WTC11 (cell line): ENCODE data around the gene RNF19B. TPM values are rescaled to one million over a fixed set of nuclear protein-coding genes. Genes with fewer than 3 reads are reported as not detected.

ENCODE experiments used
- ATAC-seq: fragments of 200-7000 bp; cut with Tn5 transposase; 2 replicates; pipeline ENCODE4 v1.10.0; 2021; ENCODE audit warnings: mild to moderate bottlenecking, moderate library complexity
- CTCF ChIA-PET: fragments of 300-600 bp; sonication (Branson Sonifier 250); formaldehyde crosslinking; loops from one replicate; lab custom pipeline; 2021; ENCODE audit warnings: antibody characterized with exemption; lab: Charles Lee
- POLR2A ChIA-PET: fragments of 350-600 bp; sonication (Branson Sonifier 250); formaldehyde crosslinking; loops from one replicate; lab custom pipeline; 2021; ENCODE audit warnings: antibody characterized with exemption; lab: Charles Lee
- DNase-seq: peaks from one replicate; pipeline ENCODE4 v3.0.0; 2021; ENCODE audit warnings: low spot score
- H3K27ac Mint-ChIP-seq: 2 replicates; pipeline ENCODE4 v1.8.0; 2021; ENCODE audit warnings: mixed read lengths
- H3K27me3 Mint-ChIP-seq: 2 replicates; pipeline ENCODE4 v1.8.0; 2021; ENCODE audit warnings: low read depth, mild to moderate bottlenecking, moderate library complexity, mixed read lengths
- H3K36me3 Mint-ChIP-seq: 2 replicates; pipeline ENCODE4 v1.8.0; 2021; ENCODE audit warnings: mixed read lengths
- H3K4me1 Mint-ChIP-seq: 2 replicates; pipeline ENCODE4 v1.8.0; 2022; ENCODE audit warnings: mixed read lengths
- H3K4me3 Mint-ChIP-seq: 2 replicates; pipeline ENCODE4 v1.8.0; 2021; ENCODE audit warnings: mild to moderate bottlenecking, moderate library complexity, mixed read lengths
- H3K9me3 Mint-ChIP-seq: 2 replicates; pipeline ENCODE4 v1.8.0; 2021; ENCODE audit warnings: mixed read lengths
- ESRRA ChIP-seq: sonication (generic); formaldehyde crosslinking; IDR thresholded peaks from 2 replicates; pipeline ENCODE4 v1.8.1; 2022; ENCODE audit warnings: mild to moderate bottlenecking, missing genetic modification reagents, borderline replicate concordance
- IRF2 ChIP-seq: sonication (generic); formaldehyde crosslinking; IDR thresholded peaks from 2 replicates; pipeline ENCODE4 v1.8.0; 2022; ENCODE audit warnings: low read depth, missing genetic modification reagents, borderline replicate concordance
- RELA ChIP-seq: sonication (generic); formaldehyde crosslinking; IDR thresholded peaks from 2 replicates; pipeline ENCODE4 v1.8.1; 2022; ENCODE audit warnings: missing genetic modification reagents, mild to moderate bottlenecking, borderline replicate concordance
- ZNF138 ChIP-seq: sonication (generic); formaldehyde crosslinking; conservative IDR thresholded peaks from 2 replicates; pipeline ENCODE4 v1.8.1; 2022; ENCODE audit warnings: mild to moderate bottlenecking, moderate library complexity, missing genetic modification reagents
- ZNF263 ChIP-seq: sonication (generic); formaldehyde crosslinking; IDR thresholded peaks from 2 replicates; pipeline ENCODE4 v1.8.1; 2022; ENCODE audit warnings: low read depth, mild to moderate bottlenecking, moderate library complexity, missing genetic modification reagents
- ZNF317 ChIP-seq: sonication (generic); formaldehyde crosslinking; IDR thresholded peaks from 2 replicates; pipeline ENCODE4 v1.8.1; 2023; ENCODE audit warnings: low read depth, mild to moderate bottlenecking, moderate library complexity, missing genetic modification reagents, borderline replicate concordance
- ZNF396 ChIP-seq: fragments of 250-450 bp; sonication (Bioruptor Pico); IDR thresholded peaks from 2 replicates; pipeline ENCODE4 v1.8.0; 2021; ENCODE audit warnings: mild to moderate bottlenecking, moderate library complexity, borderline replicate concordance
- total RNA-seq: library from RNA; stranded (reverse); gene quantifications from 3 replicates; pipeline ENCODE4 v1.2.3, GENCODE V29; 2021
- TF ChIP-seq, protein P1 (sequence below): sonication (generic); formaldehyde crosslinking; IDR thresholded peaks from 2 replicates; pipeline ENCODE4 v1.8.1; 2023; ENCODE audit warnings: mild to moderate bottlenecking, missing genetic modification reagents
- TF ChIP-seq, protein P2 (sequence below): fragments of 250-450 bp; sonication (Bioruptor Pico); IDR thresholded peaks from 2 replicates; pipeline ENCODE4 v1.9.0; 2021; ENCODE audit warnings: moderate library complexity, mild to moderate bottlenecking, inconsistent platforms, borderline replicate concordance
- TF ChIP-seq, protein P3 (sequence below): sonication (generic); formaldehyde crosslinking; IDR thresholded peaks from 2 replicates; pipeline ENCODE4 v1.8.1; 2023; ENCODE audit warnings: mild to moderate bottlenecking, missing genetic modification reagents
- TF ChIP-seq, protein P4 (sequence below): sonication (generic); formaldehyde crosslinking; IDR thresholded peaks from 2 replicates; pipeline ENCODE4 v1.8.1; 2022; ENCODE audit warnings: low read depth, missing genetic modification reagents, borderline replicate concordance
- TF ChIP-seq, protein P5 (sequence below): sonication (generic); formaldehyde crosslinking; IDR thresholded peaks from 2 replicates; pipeline ENCODE4 v1.8.0; 2023; ENCODE audit warnings: mild to moderate bottlenecking, missing genetic modification reagents
- TF ChIP-seq, protein P6 (sequence below): sonication (generic); formaldehyde crosslinking; IDR thresholded peaks from 2 replicates; pipeline ENCODE4 v1.8.0; 2022; ENCODE audit warnings: mild to moderate bottlenecking, missing genetic modification reagents
- TF ChIP-seq, protein P7 (sequence below): fragments of 250-450 bp; sonication (Bioruptor Pico); conservative IDR thresholded peaks from 2 replicates; pipeline ENCODE4 v1.9.0; 2021; ENCODE audit warnings: mild to moderate bottlenecking

Gene RNF19B
- total RNA-seq, 1 experiment from 2014 or later: 21.9 TPM

DNA sequence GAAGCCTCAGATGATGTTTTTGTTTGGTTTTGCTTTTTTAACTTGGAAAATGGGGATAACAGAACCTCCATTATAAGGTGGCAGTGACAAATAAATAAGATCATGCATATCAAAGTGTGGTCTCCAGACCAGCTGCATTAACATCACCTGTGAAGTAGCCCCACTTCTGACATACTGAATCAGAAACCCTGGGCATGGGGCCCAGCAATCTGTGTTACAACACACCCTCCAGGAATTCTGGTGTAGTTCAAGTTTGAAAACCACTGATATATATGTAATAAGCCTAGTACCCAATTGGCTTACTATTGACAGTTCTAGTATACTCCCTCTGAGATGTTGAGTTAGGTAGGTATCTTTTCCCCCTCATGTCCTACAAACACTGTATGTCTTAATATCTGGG, 24.1 kb upstream of the RNF19B start (continued):
- TF ChIP-seq, protein P1, sequence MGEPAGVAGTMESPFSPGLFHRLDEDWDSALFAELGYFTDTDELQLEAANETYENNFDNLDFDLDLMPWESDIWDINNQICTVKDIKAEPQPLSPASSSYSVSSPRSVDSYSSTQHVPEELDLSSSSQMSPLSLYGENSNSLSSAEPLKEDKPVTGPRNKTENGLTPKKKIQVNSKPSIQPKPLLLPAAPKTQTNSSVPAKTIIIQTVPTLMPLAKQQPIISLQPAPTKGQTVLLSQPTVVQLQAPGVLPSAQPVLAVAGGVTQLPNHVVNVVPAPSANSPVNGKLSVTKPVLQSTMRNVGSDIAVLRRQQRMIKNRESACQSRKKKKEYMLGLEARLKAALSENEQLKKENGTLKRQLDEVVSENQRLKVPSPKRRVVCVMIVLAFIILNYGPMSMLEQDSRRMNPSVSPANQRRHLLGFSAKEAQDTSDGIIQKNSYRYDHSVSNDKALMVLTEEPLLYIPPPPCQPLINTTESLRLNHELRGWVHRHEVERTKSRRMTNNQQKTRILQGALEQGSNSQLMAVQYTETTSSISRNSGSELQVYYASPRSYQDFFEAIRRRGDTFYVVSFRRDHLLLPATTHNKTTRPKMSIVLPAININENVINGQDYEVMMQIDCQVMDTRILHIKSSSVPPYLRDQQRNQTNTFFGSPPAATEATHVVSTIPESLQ (CRISPR knock-in tag): no peak
- TF ChIP-seq IRF2 (CRISPR knock-in tag) (no peak), RELA (CRISPR knock-in tag) (no peak)
- TF ChIP-seq, protein P2, sequence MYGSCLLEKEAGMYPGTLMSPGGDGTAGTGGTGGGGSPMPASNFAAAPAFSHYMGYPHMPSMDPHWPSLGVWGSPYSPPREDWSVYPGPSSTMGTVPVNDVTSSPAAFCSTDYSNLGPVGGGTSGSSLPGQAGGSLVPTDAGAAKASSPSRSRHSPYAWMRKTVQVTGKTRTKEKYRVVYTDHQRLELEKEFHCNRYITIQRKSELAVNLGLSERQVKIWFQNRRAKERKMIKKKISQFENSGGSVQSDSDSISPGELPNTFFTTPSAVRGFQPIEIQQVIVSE (CRISPR knock-in tag): no peak

DNA sequence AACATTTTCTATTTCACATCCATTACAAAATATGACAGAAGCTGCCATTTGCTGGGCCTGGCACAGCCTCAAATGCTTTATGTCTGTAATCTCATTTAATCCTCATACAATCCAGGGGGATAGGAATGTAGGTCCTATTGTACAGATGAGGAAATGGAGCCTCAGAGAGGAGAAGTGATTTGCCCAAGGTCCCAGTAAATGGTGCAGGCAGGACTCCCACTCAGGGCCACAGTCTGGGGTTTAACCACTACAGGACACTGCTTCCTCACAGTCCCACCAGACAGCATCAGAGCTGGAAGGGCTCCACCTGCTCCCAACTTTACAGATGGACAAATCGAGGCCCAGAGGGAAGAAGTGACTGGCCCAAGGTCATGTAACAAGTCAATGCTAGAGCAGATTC, 20.6 kb upstream of the RNF19B start:
- peaks cover 54% of the 10 kb centered on the region for H3K4me1 Mint-ChIP-seq
- no peak overlapping the region for H3K4me3 Mint-ChIP-seq
- no peaks in the 10 kb centered on the region for H3K9me3 Mint-ChIP-seq
- H3K27ac Mint-ChIP-seq: no peak overlapping the region
- H3K27me3 Mint-ChIP-seq: no peaks in the 10 kb centered on the region
- TF ChIP-seq ZNF138 (CRISPR knock-in tag): no peak
- TF ChIP-seq, protein P3, sequence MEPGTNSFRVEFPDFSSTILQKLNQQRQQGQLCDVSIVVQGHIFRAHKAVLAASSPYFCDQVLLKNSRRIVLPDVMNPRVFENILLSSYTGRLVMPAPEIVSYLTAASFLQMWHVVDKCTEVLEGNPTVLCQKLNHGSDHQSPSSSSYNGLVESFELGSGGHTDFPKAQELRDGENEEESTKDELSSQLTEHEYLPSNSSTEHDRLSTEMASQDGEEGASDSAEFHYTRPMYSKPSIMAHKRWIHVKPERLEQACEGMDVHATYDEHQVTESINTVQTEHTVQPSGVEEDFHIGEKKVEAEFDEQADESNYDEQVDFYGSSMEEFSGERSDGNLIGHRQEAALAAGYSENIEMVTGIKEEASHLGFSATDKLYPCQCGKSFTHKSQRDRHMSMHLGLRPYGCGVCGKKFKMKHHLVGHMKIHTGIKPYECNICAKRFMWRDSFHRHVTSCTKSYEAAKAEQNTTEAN (CRISPR knock-in tag): no peak
- TF ChIP-seq ZNF396 (CRISPR knock-in tag): no peak
- TF ChIP-seq ZNF317 (CRISPR knock-in tag): no peak
- TF ChIP-seq ZNF263 (CRISPR knock-in tag): no peak
- TF ChIP-seq, protein P4, sequence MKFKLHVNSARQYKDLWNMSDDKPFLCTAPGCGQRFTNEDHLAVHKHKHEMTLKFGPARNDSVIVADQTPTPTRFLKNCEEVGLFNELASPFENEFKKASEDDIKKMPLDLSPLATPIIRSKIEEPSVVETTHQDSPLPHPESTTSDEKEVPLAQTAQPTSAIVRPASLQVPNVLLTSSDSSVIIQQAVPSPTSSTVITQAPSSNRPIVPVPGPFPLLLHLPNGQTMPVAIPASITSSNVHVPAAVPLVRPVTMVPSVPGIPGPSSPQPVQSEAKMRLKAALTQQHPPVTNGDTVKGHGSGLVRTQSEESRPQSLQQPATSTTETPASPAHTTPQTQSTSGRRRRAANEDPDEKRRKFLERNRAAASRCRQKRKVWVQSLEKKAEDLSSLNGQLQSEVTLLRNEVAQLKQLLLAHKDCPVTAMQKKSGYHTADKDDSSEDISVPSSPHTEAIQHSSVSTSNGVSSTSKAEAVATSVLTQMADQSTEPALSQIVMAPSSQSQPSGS (CRISPR knock-in tag): no peak
- TF ChIP-seq, protein P5, sequence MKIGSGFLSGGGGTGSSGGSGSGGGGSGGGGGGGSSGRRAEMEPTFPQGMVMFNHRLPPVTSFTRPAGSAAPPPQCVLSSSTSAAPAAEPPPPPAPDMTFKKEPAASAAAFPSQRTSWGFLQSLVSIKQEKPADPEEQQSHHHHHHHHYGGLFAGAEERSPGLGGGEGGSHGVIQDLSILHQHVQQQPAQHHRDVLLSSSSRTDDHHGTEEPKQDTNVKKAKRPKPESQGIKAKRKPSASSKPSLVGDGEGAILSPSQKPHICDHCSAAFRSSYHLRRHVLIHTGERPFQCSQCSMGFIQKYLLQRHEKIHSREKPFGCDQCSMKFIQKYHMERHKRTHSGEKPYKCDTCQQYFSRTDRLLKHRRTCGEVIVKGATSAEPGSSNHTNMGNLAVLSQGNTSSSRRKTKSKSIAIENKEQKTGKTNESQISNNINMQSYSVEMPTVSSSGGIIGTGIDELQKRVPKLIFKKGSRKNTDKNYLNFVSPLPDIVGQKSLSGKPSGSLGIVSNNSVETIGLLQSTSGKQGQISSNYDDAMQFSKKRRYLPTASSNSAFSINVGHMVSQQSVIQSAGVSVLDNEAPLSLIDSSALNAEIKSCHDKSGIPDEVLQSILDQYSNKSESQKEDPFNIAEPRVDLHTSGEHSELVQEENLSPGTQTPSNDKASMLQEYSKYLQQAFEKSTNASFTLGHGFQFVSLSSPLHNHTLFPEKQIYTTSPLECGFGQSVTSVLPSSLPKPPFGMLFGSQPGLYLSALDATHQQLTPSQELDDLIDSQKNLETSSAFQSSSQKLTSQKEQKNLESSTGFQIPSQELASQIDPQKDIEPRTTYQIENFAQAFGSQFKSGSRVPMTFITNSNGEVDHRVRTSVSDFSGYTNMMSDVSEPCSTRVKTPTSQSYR (CRISPR knock-in tag): no peak
- TF ChIP-seq, protein P6, sequence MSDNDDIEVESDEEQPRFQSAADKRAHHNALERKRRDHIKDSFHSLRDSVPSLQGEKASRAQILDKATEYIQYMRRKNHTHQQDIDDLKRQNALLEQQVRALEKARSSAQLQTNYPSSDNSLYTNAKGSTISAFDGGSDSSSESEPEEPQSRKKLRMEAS (CRISPR knock-in tag): no peak
- TF ChIP-seq, protein P7, sequence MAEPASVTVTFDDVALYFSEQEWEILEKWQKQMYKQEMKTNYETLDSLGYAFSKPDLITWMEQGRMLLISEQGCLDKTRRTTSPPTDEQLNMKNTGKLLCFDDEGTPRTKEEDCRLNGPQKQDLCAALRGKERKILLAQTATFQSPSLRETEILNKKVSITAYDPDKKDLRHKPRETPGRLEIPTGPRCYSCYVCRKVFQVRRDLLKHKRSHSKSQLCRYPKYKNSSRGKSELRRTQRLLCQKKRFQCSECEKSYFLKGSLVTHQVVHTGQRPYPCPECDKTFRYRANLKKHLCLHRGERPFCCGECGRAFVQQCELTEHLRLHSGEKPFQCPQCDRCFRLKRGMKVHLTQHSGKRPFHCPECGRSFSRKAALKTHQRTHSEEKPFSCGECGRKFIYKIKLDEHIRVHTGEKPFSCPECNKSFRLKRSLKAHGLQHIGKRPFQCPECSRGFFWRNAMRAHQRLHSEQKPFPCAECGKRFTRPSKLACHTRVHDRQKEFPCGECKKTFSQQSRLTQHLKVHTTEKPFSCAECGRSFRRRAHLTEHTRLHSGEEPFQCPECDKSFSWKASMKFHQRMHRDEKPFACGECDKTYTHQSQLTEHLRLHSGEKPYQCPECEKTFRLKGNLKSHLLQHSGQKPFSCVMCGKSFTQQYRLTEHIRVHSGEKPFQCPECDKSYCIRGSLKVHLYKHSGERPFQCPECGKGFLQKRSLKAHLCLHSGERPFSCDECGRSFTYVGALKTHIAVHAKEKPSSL: no peak
- TF ChIP-seq ESRRA (CRISPR knock-in tag): no peak
- H3K36me3 Mint-ChIP-seq: no peaks in the 10 kb centered on the region
- ChIA-PET CTCF (interaction anchor here (0.8 to 3.4 kb wide), 4 partner anchors 21 to 101 kb away, joined by 3 to 17 read pairs (median 6); partner anchors contain the start of gene RNF19B), POLR2A (no interaction called here)
- ATAC-seq (no peak), DNase-seq (no peak)
